ENCODE results near the gene PLEKHA1.
A peak's percentile ranks its signal among the peaks of the same experiment; 100 is the strongest.

The PLEKHA1 gene

GRCh38 chr10:122374237-122374858, at the start of gene PLEKHA1:
PLEKHA1 (plus strand) TSS chr10:122374708; CDS start chr10:122393201, 18,493 bp downstream.
- peak; percentile 1 to 14 for DNase-seq

- DNase-seq = no peak
Observed at GRCh38 chr10:122325235-122325634, 49.3 kb upstream of the PLEKHA1 start.

GRCh38 chr10:122326385-122326784, 48.1 kb upstream of the PLEKHA1 start:
- no peak for DNase-seq

GRCh38 chr10:122326806-122327205, 47.7 kb upstream of the PLEKHA1 start:
- DNase-seq = no peak

GRCh38 chr10:122327237-122328206, 47.0 kb upstream of the PLEKHA1 start:
- DNase-seq = no peak

GRCh38 chr10:122328676-122329075, 45.8 kb upstream of the PLEKHA1 start:
- DNase-seq = no peak

GRCh38 chr10:122329416-122329815, 45.1 kb upstream of the PLEKHA1 start:
- no peak for DNase-seq

- DNase-seq = no peak
Observed at GRCh38 chr10:122331100-122331499, 43.4 kb upstream of the PLEKHA1 start.

GRCh38 chr10:122331615-122332446, 42.7 kb upstream of the PLEKHA1 start:
- no peak for DNase-seq

- no peak for DNase-seq
Observed at GRCh38 chr10:122333037-122333436, 41.5 kb upstream of the PLEKHA1 start.

GRCh38 chr10:122336332-122336731, 38.2 kb upstream of the PLEKHA1 start:
- DNase-seq = no peak

- DNase-seq = no peak
Observed at GRCh38 chr10:122336961-122337360, 37.5 kb upstream of the PLEKHA1 start.

GRCh38 chr10:122338609-122339441, 35.7 kb upstream of the PLEKHA1 start:
- no peak for DNase-seq

- no peak for DNase-seq
Observed at GRCh38 chr10:122341141-122341810, 33.2 kb upstream of the PLEKHA1 start.

GRCh38 chr10:122342293-122343134, 32.0 kb upstream of the PLEKHA1 start:
- DNase-seq = peak in 1 of 2 experiments; percentile 25

- DNase-seq = no peak
Observed at GRCh38 chr10:122343135-122343800, 31.2 kb upstream of the PLEKHA1 start.

- DNase-seq = no peak
Observed at GRCh38 chr10:122343936-122344335, 30.6 kb upstream of the PLEKHA1 start.

GRCh38 chr10:122344741-122345258, 29.7 kb upstream of the PLEKHA1 start:
- DNase-seq = no peak

- no peak for DNase-seq
Observed at GRCh38 chr10:122346326-122346950, 28.1 kb upstream of the PLEKHA1 start.
